K562 (cell line): ENCODE results near the gene USP46.

Experiments
- EP300 ChIP-seq: IDR thresholded peaks from 2 replicates; pipeline ENCODE4 v1.6.1; 2012; ENCODE audit warnings: low read length, improper control_type of control experiment
- FIP1L1 ChIP-seq: fragments of 200-400 bp; formaldehyde crosslinking; IDR thresholded peaks from 2 replicates; pipeline ENCODE4 v1.6.1; 2018; ENCODE audit warnings: mild to moderate bottlenecking, low read depth, low read length; ENCODE audit not compliant: poor library complexity, severe bottlenecking
- FOXA3 ChIP-seq, 2 experiments: fragments of 450-650 bp in 1 of 2; sonication (generic) in 1 of 2; formaldehyde crosslinking; IDR thresholded peaks in 1 of 2; conservative IDR thresholded peaks in 1 of 2; 2 replicates each; pipeline versions ENCODE4 v1.4.0 to v1.8.0; 2020 to 2022; ENCODE audit warnings: mild to moderate bottlenecking in 2 of 2, missing genetic modification reagents in 1 of 2
- GABPB1 ChIP-seq: sonication (generic); formaldehyde crosslinking; IDR thresholded peaks from 2 replicates; pipeline ENCODE4 v1.8.0; 2022; ENCODE audit warnings: mild to moderate bottlenecking, missing genetic modification reagents
- HNRNPH1 ChIP-seq: fragments of 200-400 bp; formaldehyde crosslinking; optimal IDR thresholded peaks from 2 replicates; pipeline ENCODE3; 2017; ENCODE audit warnings: low read depth, mild to moderate bottlenecking, low read length, moderate library complexity
- PHF20 ChIP-seq: fragments of 450-650 bp; IDR thresholded peaks from 2 replicates; pipeline ENCODE4 v1.6.1; 2018; ENCODE audit not compliant: partially characterized antibody
- RCOR1 ChIP-seq, 2 experiments: IDR thresholded peaks; 2 replicates each; pipeline ENCODE4 v1.6.1; 2012; ENCODE audit warnings: low read depth in 2 of 2, low read length in 2 of 2, borderline replicate concordance in 1 of 2, improper control_type of control experiment in 1 of 2
- SP2 ChIP-seq: IDR thresholded peaks from 2 replicates; pipeline ENCODE4 v1.6.1; 2011; ENCODE audit warnings: mild to moderate bottlenecking, low read depth, low read length, moderate library complexity; ENCODE audit not compliant: poor library complexity, severe bottlenecking; ENCODE audit errors: extremely low read depth
- ZBTB17 ChIP-seq: fragments of 450-650 bp; formaldehyde crosslinking; IDR thresholded peaks from 2 replicates; pipeline ENCODE4 v1.4.0; 2020; ENCODE audit warnings: mild to moderate bottlenecking
- ZFPM2 ChIP-seq: fragments of 250-450 bp; sonication (Bioruptor Pico); IDR thresholded peaks from 2 replicates; pipeline ENCODE4 v1.5.1; 2022; ENCODE audit warnings: mild to moderate bottlenecking
- ZNF133 ChIP-seq: fragments of 250-450 bp; sonication (Bioruptor Pico); IDR thresholded peaks from 2 replicates; pipeline ENCODE4 v1.4.0; 2020; ENCODE audit warnings: mild to moderate bottlenecking
- TF ChIP-seq, protein P1 (sequence below), 3 experiments: IDR thresholded peaks in 2 of 3; conservative IDR thresholded peaks in 1 of 3; 2 replicates each; pipeline ENCODE4 v1.5.1; 2011 to 2012; ENCODE audit warnings: low read length in 3 of 3, mild to moderate bottlenecking in 3 of 3, control low read depth in 2 of 3, improper control_type of control experiment in 1 of 3, inconsistent platforms in 1 of 3, low read depth in 1 of 3, mixed read lengths in 1 of 3, moderate library complexity in 1 of 3; ENCODE audit not compliant: insufficient read depth in 2 of 3
- TF ChIP-seq, protein P2 (sequence below): fragments of 450-650 bp; formaldehyde crosslinking; IDR thresholded peaks from 2 replicates; pipeline ENCODE4 v1.4.0; 2022; ENCODE audit warnings: missing genetic modification characterization
- TF ChIP-seq, protein P3 (sequence below): fragments of 450-650 bp; IDR thresholded peaks from 2 replicates; pipeline ENCODE4 v1.6.1; 2016; ENCODE audit warnings: low read depth

DNA sequence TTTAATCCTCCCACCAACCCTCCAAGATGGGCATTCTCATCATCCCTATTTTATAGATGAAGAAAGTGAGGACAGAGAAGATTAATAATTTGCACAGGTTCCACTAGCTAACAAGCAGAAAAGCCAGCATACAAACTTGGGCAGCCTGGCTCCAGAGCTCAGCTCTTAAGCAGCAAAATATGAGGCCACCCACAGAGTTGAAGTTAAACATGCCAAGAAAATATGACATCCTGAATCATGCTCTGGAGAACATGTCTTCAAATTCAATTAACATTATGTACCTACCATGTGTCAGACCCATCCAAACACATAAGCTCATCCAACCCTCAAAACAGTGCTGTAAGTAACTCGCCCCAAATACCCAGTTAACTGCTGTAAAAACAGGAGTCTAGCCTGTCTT lies 33.9 kb downstream of the USP46 start:
- TF ChIP-seq PHF20 (no peak), RCOR1 (IDR thresholded peaks at IDR 0.05; ENCODE audit: borderline replicate concordance in 1 of 2, low read depth in 2 of 2, low read length in 2 of 2) (no peak), FIP1L1 (no peak), FOXA3 (CRISPR knock-in tag; conservative IDR thresholded peaks at IDR 0.05 in 1 of 2, IDR thresholded peaks at IDR 0.05 in 1 of 2) (no peak), ZFPM2 (CRISPR knock-in tag) (no peak), ZBTB17 (no peak), SP2 (no peak), EP300 (no peak), ZNF133 (CRISPR knock-in tag) (no peak), HNRNPH1 (no peak), GABPB1 (no peak)
- TF ChIP-seq, protein P1, sequence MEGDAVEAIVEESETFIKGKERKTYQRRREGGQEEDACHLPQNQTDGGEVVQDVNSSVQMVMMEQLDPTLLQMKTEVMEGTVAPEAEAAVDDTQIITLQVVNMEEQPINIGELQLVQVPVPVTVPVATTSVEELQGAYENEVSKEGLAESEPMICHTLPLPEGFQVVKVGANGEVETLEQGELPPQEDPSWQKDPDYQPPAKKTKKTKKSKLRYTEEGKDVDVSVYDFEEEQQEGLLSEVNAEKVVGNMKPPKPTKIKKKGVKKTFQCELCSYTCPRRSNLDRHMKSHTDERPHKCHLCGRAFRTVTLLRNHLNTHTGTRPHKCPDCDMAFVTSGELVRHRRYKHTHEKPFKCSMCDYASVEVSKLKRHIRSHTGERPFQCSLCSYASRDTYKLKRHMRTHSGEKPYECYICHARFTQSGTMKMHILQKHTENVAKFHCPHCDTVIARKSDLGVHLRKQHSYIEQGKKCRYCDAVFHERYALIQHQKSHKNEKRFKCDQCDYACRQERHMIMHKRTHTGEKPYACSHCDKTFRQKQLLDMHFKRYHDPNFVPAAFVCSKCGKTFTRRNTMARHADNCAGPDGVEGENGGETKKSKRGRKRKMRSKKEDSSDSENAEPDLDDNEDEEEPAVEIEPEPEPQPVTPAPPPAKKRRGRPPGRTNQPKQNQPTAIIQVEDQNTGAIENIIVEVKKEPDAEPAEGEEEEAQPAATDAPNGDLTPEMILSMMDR (IDR thresholded peaks at IDR 0.05 in 2 of 3, conservative IDR thresholded peaks at IDR 0.05 in 1 of 3; ENCODE audit: insufficient read depth in 2 of 3, low read depth in 1 of 3, low read length in 3 of 3): no peak
- TF ChIP-seq, protein P2, sequence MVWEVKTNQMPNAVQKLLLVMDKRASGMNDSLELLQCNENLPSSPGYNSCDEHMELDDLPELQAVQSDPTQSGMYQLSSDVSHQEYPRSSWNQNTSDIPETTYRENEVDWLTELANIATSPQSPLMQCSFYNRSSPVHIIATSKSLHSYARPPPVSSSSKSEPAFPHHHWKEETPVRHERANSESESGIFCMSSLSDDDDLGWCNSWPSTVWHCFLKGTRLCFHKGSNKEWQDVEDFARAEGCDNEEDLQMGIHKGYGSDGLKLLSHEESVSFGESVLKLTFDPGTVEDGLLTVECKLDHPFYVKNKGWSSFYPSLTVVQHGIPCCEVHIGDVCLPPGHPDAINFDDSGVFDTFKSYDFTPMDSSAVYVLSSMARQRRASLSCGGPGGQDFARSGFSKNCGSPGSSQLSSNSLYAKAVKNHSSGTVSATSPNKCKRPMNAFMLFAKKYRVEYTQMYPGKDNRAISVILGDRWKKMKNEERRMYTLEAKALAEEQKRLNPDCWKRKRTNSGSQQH (CRISPR knock-in tag): no peak
- TF ChIP-seq, protein P3, sequence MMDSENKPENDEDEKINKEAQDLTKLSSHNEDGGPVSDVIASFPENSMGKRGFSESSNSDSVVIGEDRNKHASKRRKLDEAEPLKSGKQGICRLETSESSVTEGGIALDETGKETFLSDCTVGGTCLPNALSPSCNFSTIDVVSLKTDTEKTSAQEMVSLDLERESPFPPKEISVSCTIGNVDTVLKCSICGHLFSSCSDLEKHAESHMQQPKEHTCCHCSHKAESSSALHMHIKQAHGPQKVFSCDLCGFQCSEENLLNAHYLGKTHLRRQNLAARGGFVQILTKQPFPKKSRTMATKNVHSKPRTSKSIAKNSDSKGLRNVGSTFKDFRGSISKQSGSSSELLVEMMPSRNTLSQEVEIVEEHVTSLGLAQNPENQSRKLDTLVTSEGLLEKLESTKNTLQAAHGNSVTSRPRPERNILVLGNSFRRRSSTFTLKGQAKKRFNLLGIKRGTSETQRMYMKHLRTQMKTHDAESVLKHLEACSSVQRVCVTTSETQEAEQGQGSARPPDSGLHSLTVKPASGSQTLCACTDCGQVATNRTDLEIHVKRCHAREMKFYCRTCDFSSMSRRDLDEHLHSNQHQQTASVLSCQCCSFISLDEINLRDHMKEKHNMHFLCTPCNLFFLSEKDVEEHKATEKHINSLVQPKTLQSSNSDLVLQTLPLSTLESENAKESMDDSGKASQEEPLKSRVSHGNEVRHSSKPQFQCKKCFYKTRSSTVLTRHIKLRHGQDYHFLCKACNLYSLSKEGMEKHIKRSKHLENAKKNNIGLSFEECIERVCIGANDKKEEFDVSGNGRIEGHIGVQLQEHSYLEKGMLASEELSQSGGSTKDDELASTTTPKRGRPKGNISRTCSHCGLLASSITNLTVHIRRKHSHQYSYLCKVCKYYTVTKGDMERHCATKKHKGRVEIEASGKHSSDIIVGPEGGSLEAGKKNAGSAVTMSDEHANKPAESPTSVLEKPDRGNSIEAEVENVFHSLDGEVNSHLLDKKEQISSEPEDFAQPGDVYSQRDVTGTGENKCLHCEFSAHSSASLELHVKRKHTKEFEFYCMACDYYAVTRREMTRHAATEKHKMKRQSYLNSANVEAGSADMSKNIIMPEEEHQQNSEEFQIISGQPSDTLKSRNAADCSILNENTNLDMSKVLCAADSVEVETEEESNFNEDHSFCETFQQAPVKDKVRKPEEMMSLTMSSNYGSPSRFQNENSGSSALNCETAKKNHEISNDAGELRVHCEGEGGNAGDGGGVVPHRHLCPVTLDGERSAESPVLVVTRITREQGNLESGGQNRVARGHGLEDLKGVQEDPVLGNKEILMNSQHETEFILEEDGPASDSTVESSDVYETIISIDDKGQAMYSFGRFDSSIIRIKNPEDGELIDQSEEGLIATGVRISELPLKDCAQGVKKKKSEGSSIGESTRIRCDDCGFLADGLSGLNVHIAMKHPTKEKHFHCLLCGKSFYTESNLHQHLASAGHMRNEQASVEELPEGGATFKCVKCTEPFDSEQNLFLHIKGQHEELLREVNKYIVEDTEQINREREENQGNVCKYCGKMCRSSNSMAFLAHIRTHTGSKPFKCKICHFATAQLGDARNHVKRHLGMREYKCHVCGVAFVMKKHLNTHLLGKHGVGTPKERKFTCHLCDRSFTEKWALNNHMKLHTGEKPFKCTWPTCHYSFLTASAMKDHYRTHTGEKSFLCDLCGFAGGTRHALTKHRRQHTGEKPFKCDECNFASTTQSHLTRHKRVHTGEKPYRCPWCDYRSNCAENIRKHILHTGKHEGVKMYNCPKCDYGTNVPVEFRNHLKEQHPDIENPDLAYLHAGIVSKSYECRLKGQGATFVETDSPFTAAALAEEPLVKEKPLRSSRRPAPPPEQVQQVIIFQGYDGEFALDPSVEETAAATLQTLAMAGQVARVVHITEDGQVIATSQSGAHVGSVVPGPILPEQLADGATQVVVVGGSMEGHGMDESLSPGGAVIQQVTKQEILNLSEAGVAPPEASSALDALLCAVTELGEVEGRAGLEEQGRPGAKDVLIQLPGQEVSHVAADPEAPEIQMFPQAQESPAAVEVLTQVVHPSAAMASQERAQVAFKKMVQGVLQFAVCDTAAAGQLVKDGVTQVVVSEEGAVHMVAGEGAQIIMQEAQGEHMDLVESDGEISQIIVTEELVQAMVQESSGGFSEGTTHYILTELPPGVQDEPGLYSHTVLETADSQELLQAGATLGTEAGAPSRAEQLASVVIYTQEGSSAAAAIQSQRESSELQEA: no peak
